IPS-18a (cell line): ENCODE data around the gene TRAM2.

Experiments
- H3K27ac ChIP-seq: one replicate; pipeline ENCODE4 v1.5.1; 2013; ENCODE audit warnings: low read length
- H3K27me3 ChIP-seq: one replicate; pipeline ENCODE4 v1.6.1; 2013; ENCODE audit warnings: mild to moderate bottlenecking, low read length; ENCODE audit not compliant: control insufficient read depth, insufficient read depth
- H3K36me3 ChIP-seq: one replicate; pipeline ENCODE4 v1.6.1; 2013; ENCODE audit warnings: low read depth, low read length; ENCODE audit not compliant: control insufficient read depth
- H3K4me1 ChIP-seq: one replicate; pipeline ENCODE4 v1.6.1; 2013; ENCODE audit warnings: low read depth, low read length; ENCODE audit not compliant: control insufficient read depth
- H3K4me3 ChIP-seq: one replicate; pipeline ENCODE4 v1.5.1; 2013; ENCODE audit warnings: low read length
- H3K9ac ChIP-seq: one replicate; pipeline ENCODE4 v1.6.1; 2013; ENCODE audit warnings: mild to moderate bottlenecking, low read length, moderate library complexity
- H3K9me3 ChIP-seq: one replicate; pipeline ENCODE4 v1.6.1; 2013; ENCODE audit warnings: low read depth, low read length; ENCODE audit not compliant: control insufficient read depth

Gene TRAM2

GRCh38 chr6:52518279-52518945, 58.4 kb downstream of the TRAM2 start:
- H3K36me3 ChIP-seq = peaks cover 2% of the 10 kb centered on the region
- no peaks in the 10 kb centered on the region for H3K9me3 ChIP-seq
- H3K27ac ChIP-seq = peak overlapping the region; percentile 74
- H3K4me3 ChIP-seq = no peak overlapping the region
- peak overlapping the region; percentile 42 for H3K9ac ChIP-seq
- no peaks in the 10 kb centered on the region for H3K27me3 ChIP-seq
- H3K4me1 ChIP-seq = peaks cover 16% of the 10 kb centered on the region

- H3K9ac ChIP-seq = peak overlapping the region; percentile 42
- H3K27ac ChIP-seq = peak overlapping the region; percentile 74
- no peaks in the 10 kb centered on the region for H3K27me3 ChIP-seq
- peaks cover 16% of the 10 kb centered on the region for H3K4me1 ChIP-seq
- peak overlapping the region; percentile 15 for H3K4me3 ChIP-seq
- no peaks in the 10 kb centered on the region for H3K9me3 ChIP-seq
- H3K36me3 ChIP-seq = peaks cover 2% of the 10 kb centered on the region
These were observed 59.2 kb downstream of the TRAM2 start for GRCh38 chr6:52517502-52518278.

GRCh38 chr6:52516943-52517342, 59.9 kb downstream of the TRAM2 start:
- Histone ChIP-seq H3K27ac (no peak overlapping the region), H3K4me1 (peaks cover 16% of the 10 kb centered on the region), H3K9me3 (no peaks in the 10 kb centered on the region), H3K9ac (no peak overlapping the region), H3K4me3 (no peak overlapping the region), H3K27me3 (no peaks in the 10 kb centered on the region), H3K36me3 (peaks cover 2% of the 10 kb centered on the region)

- no peaks in the 10 kb centered on the region for H3K27me3 ChIP-seq
- peaks cover 2% of the 10 kb centered on the region for H3K36me3 ChIP-seq
- peaks cover 16% of the 10 kb centered on the region for H3K4me1 ChIP-seq
- H3K4me3 ChIP-seq = no peak overlapping the region
- no peak overlapping the region for H3K9ac ChIP-seq
- no peaks in the 10 kb centered on the region for H3K9me3 ChIP-seq
- no peak overlapping the region for H3K27ac ChIP-seq
These were observed 60.6 kb downstream of the TRAM2 start for GRCh38 chr6:52516269-52516668.

GRCh38 chr6:52515219-52515960, 61.5 kb downstream of the TRAM2 start:
- Histone ChIP-seq H3K9me3 (no peaks in the 10 kb centered on the region), H3K27me3 (no peaks in the 10 kb centered on the region), H3K9ac (no peak overlapping the region), H3K4me3 (no peak overlapping the region), H3K4me1 (peaks cover 16% of the 10 kb centered on the region), H3K36me3 (peaks cover 2% of the 10 kb centered on the region), H3K27ac (no peak overlapping the region)

- H3K4me3 ChIP-seq = no peak overlapping the region
- H3K36me3 ChIP-seq = peaks cover 5% of the 10 kb centered on the region
- no peak overlapping the region for H3K27ac ChIP-seq
- peaks cover 25% of the 10 kb centered on the region for H3K4me1 ChIP-seq
- H3K27me3 ChIP-seq = no peaks in the 10 kb centered on the region
- no peak overlapping the region for H3K9ac ChIP-seq
- H3K9me3 ChIP-seq = no peaks in the 10 kb centered on the region
These were observed 62.3 kb downstream of the TRAM2 start for GRCh38 chr6:52514514-52514913.

GRCh38 chr6:52513896-52514295, 63.0 kb downstream of the TRAM2 start:
- no peak overlapping the region for H3K9ac ChIP-seq
- no peaks in the 10 kb centered on the region for H3K27me3 ChIP-seq
- H3K4me1 ChIP-seq = peaks cover 27% of the 10 kb centered on the region
- H3K4me3 ChIP-seq = no peak overlapping the region
- no peaks in the 10 kb centered on the region for H3K9me3 ChIP-seq
- H3K36me3 ChIP-seq = peaks cover 11% of the 10 kb centered on the region
- no peak overlapping the region for H3K27ac ChIP-seq

- Histone ChIP-seq H3K27ac (no peak overlapping the region), H3K4me1 (peaks cover 26% of the 10 kb centered on the region)
These were observed 63.4 kb downstream of the TRAM2 start for GRCh38 chr6:52513464-52513863.

GRCh38 chr6:52512199-52512598, 64.7 kb downstream of the TRAM2 start:
- Histone ChIP-seq H3K4me1 (peaks cover 14% of the 10 kb centered on the region), H3K27me3 (no peaks in the 10 kb centered on the region), H3K9ac (no peak overlapping the region), H3K4me3 (no peak overlapping the region), H3K9me3 (no peaks in the 10 kb centered on the region), H3K36me3 (peaks cover 21% of the 10 kb centered on the region), H3K27ac (no peak overlapping the region)

More at GRCh38 chr6:52513464-52513863, 63.4 kb downstream of the TRAM2 start:
- H3K9me3 ChIP-seq = no peaks in the 10 kb centered on the region
- H3K4me3 ChIP-seq = no peak overlapping the region
- H3K9ac ChIP-seq = no peak overlapping the region
- H3K36me3 ChIP-seq = peaks cover 11% of the 10 kb centered on the region
- H3K27me3 ChIP-seq = no peaks in the 10 kb centered on the region

GRCh38 chr6:52511572-52512151, 65.2 kb downstream of the TRAM2 start:
- Histone ChIP-seq H3K36me3 (peaks cover 24% of the 10 kb centered on the region), H3K4me1 (peaks cover 11% of the 10 kb centered on the region), H3K27me3 (no peaks in the 10 kb centered on the region), H3K4me3 (no peak overlapping the region), H3K27ac (no peak overlapping the region), H3K9ac (no peak overlapping the region), H3K9me3 (no peaks in the 10 kb centered on the region)

GRCh38 chr6:52511163-52511562, 65.7 kb downstream of the TRAM2 start:
- Histone ChIP-seq H3K36me3 (peaks cover 24% of the 10 kb centered on the region), H3K9ac (no peak overlapping the region), H3K9me3 (no peaks in the 10 kb centered on the region), H3K27ac (no peak overlapping the region), H3K27me3 (no peaks in the 10 kb centered on the region), H3K4me1 (peaks cover 11% of the 10 kb centered on the region), H3K4me3 (no peak overlapping the region)
